ENCODE measurements around the gene HLA-DRA. TPM values are rescaled to one million over a fixed set of nuclear protein-coding genes. Genes with fewer than 3 reads are reported as not detected.

Gene HLA-DRA
- total and polyA plus RNA-seq, 2 of the 4 experiments (the other 2 are of a cell fraction) = not detected

- no TSS peak for BruUV-seq (replicated peaks)
- in situ Hi-C loops (cut with MboI; ENCODE audit: low sequenced_read_pairs) (no loop called here), intact Hi-C loops (cut with micrococcal nuclease) (no loop called here), dilution Hi-C loops (cut with HindIII; ENCODE audit: low sequenced_read_pairs, unreplicated experiment) (no loop called here)
- Histone ChIP-seq H2AK5ac (ENCODE audit: low read depth, low read length) (no peak overlapping the region), H3K14ac (replicated peaks; ENCODE audit: low read depth, low read length) (no peak overlapping the region), H4K91ac (ENCODE audit: insufficient read depth, low read depth, low read length) (no peak overlapping the region), H3K18ac (ENCODE audit: low read depth, low read length) (no peak overlapping the region), H3K23ac (ENCODE audit: low read depth, low read length) (no peak overlapping the region), H3K4me2 (ENCODE audit: low read depth, low read length) (peak overlapping the region; percentile 40; the same call in 1 of the 2 replicates), H2BK120ac (ENCODE audit: low read depth, low read length) (no peak overlapping the region), H2BK5ac (ENCODE audit: low read depth, low read length, poor library complexity, severe bottlenecking) (no peak overlapping the region), H2AFZ (replicated peaks; ENCODE audit: low read length, poor library complexity) (peak overlapping the region; percentile 51), H3K27ac (ENCODE audit: insufficient read depth, low read length) (no peak overlapping the region), H3K9ac (ENCODE audit: low read depth, low read length) (no peak overlapping the region), H3K9me1 (ENCODE audit: insufficient read depth, low read length) (no peaks in the 10 kb centered on the region), H3K27me3 (ENCODE audit: control insufficient read depth, insufficient read depth, low read length) (no peaks in the 10 kb centered on the region), H3K79me1 (ENCODE audit: low read depth in 1 of 2, low read length in 2 of 2) (no peaks in the 10 kb centered on the region), H2BK15ac (ENCODE audit: low read depth, low read length) (no peak overlapping the region), H3K56ac (ENCODE audit: extremely low read depth, insufficient read depth, low read length) (no peak overlapping the region), H3K4me1 (ENCODE audit: control insufficient read depth, insufficient read depth, low read length) (no peaks in the 10 kb centered on the region), H2BK20ac (ENCODE audit: low read depth, low read length) (no peak overlapping the region), H4K8ac (ENCODE audit: low read depth in 2 of 2, low read length in 2 of 2) (no peak overlapping the region), H3K9me3 (ENCODE audit: control insufficient read depth, insufficient read depth, low read length) (no peaks in the 10 kb centered on the region), H4K20me1 (ENCODE audit: insufficient read depth, low read length) (no peaks in the 10 kb centered on the region), H3K4ac (ENCODE audit: low read depth, low read length) (no peak overlapping the region), H4K5ac (ENCODE audit: low read depth, low read length) (no peak overlapping the region), H3K36me3 (ENCODE audit: control insufficient read depth, insufficient read depth, low read length) (no peaks in the 10 kb centered on the region), H2AK9ac (replicated peaks; ENCODE audit: low read depth, low read length, poor library complexity) (no peak overlapping the region), H3K4me3 (ENCODE audit: insufficient read depth, low read depth, low read length) (peak overlapping the region; percentile 34; the same call in 1 of the 2 replicates)
- DNase-seq (no peak), ATAC-seq (ENCODE audit: low read depth) (no peak)
- ChIA-PET CTCF (no interaction called here), POLR2A (ENCODE audit: unreplicated experiment) (no interaction called here)
- TF ChIP-seq FOS (IDR thresholded peaks at IDR 0.05; ENCODE audit: low read depth, low read length) = no peak
- TF ChIP-seq MAZ (IDR thresholded peaks at IDR 0.05; ENCODE audit: borderline replicate concordance, low read depth, low read length) = no peak
- TF ChIP-seq POLR2A (IDR thresholded peaks at IDR 0.05; ENCODE audit: low read depth, low read length) = no peak
- TF ChIP-seq BHLHE40 (IDR thresholded peaks at IDR 0.05; ENCODE audit: low read depth, low read length) = no peak
- TF ChIP-seq RCOR1 (IDR thresholded peaks at IDR 0.05; ENCODE audit: insufficient replicate concordance, low read length) = no peak
- no peak for TF ChIP-seq MAFK (IDR thresholded peaks at IDR 0.05; ENCODE audit: low read depth, low read length)
- TF ChIP-seq ELK1 (IDR thresholded peaks at IDR 0.05; ENCODE audit: borderline replicate concordance, low read depth, low read length) = no peak
- TF ChIP-seq NFE2L2 (IDR thresholded peaks at IDR 0.05; ENCODE audit: low read depth, low read length) = no peak
- no peak for TF ChIP-seq CTCF (conservative IDR thresholded peaks at IDR 0.05; ENCODE audit: low read depth, low read length)
- TF ChIP-seq USF2 (IDR thresholded peaks at IDR 0.05; ENCODE audit: low read depth, low read length) = no peak
- TF ChIP-seq CHD1 (IDR thresholded peaks at IDR 0.05; ENCODE audit: low read depth, low read length) = no peak
- 53% methylated on average over 23 of the region's 29 CpGs; no CpG with 5 or more reads in 1 of the 2 experiments for WGBS, 2 experiments (ENCODE audit: extremely low coverage in 2 of 2, insufficient read length in 1 of 2)
Observed at GRCh38 chr6:32459781-32460424, 20.2 kb downstream of the HLA-DRA start.
